Cardiac muscle cell (in vitro differentiated cells and primary cell): Measurements from ENCODE around the gene SAMD4B. TPM values are rescaled to one million over a fixed set of nuclear protein-coding genes. Genes with fewer than 3 reads are reported as not detected.
A peak's percentile ranks its signal among the peaks of the same experiment; 100 is the strongest.

Source experiments
- DNase-seq, 2 donors: peaks; one replicate each; pipeline versions ENCODE4 v3.0.0 to v3.0.0-alpha.2; 2010 to 2017; ENCODE audit warnings: low read depth in 1 of 2, low spot score in 1 of 2
- H3K27ac ChIP-seq: fragments of 200-600 bp; sonication (generic); 2 replicates; pipeline ENCODE4 v1.5.1; 2016
- H3K27me3 ChIP-seq: fragments of 200-600 bp; sonication (generic); 2 replicates; pipeline ENCODE4 v1.6.0; 2016; ENCODE audit warnings: control low read depth
- H3K36me3 ChIP-seq: fragments of 200-600 bp; sonication (generic); 2 replicates; pipeline ENCODE4 v1.5.1; 2016; ENCODE audit warnings: control low read depth
- H3K4me1 ChIP-seq: fragments of 200-600 bp; sonication (generic); 2 replicates; pipeline ENCODE4 v1.8.1; 2017; ENCODE audit warnings: low read depth, mild to moderate bottlenecking, mixed run types
- H3K4me3 ChIP-seq: fragments of 200-600 bp; sonication (generic); 2 replicates; pipeline ENCODE4 v1.5.1; 2016; ENCODE audit warnings: mild to moderate bottlenecking
- H3K9me3 ChIP-seq: fragments of 200-600 bp; sonication (generic); 2 replicates; pipeline ENCODE4 v1.5.1; 2017; ENCODE audit warnings: low read depth, mild to moderate bottlenecking, control low read depth
- CTCF ChIP-seq: IDR thresholded peaks from 2 replicates; pipeline ENCODE4 v1.5.1; 2012; ENCODE audit warnings: low read depth, mild to moderate bottlenecking, low read length
- polyA plus RNA-seq: library from polyadenylated mRNA; unstranded; fragments of >200 nt; fragmentation: Nextera tagmentation; extraction: Ambion mirVana; gene quantifications from 2 replicates; pipeline ENCODE4 v1.2.1, GENCODE V29; 2016
- total RNA-seq: library from RNA; depleted of rRNA; stranded (reverse); fragments of >200 nt; gene quantifications from 2 replicates; pipeline ENCODE4 v1.2.3, GENCODE V29; 2016

The SAMD4B gene
- total and polyA plus RNA-seq, 2 experiments from 2014 or later = 120 to 183 TPM

GRCh38 chr19:39412867-39413271 lies 70.6 kb downstream of the SAMD4B start:
- peak overlapping the region; percentile 95 for H3K27ac ChIP-seq
- H3K4me3 ChIP-seq = peak overlapping the region; percentile 54

DNA sequence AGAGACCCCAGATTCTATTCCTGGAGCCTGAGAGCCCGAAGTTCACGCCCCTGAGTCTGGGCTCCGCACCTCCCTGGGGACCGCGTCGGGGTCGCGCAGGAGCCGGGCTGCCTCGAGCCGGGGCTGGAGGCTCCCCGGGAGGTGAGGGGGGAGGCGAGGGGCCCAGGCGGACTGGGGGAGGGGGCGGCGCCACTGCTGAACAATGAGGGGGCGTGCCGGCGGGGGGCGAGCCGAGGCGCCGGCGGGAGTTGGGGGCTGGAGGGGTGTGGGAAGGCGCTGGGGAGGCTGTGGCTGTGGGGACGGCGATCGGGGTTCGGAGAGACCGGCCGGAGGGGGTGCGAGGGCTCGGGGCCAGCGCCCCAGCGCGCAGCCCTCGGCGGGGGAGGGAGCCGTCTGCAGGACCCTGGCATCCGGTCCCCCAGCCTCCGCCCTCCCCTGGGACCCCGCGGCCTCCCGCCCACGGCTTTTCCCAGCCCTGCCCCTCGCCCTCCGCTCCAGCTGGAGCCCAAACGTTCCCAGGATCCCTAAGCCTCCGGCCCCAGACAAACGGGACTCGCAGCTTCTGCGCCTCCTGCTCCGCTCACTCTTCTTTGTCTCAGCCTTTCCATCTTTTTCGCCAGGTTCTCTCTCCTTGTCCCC lies 71.2 kb downstream of the SAMD4B start:
- Histone ChIP-seq H3K36me3 (peaks cover 14% of the 10 kb centered on the region), H3K9me3 (no peaks in the 10 kb centered on the region), H3K27me3 (no peaks in the 10 kb centered on the region), H3K27ac (peak overlapping the region; percentile 95), H3K4me3 (peak overlapping the region; percentile 54), H3K4me1 (peaks cover 18% of the 10 kb centered on the region)
- TF ChIP-seq CTCF = no peak
- peak; percentile 80 to 83 for DNase-seq

More at GRCh38 chr19:39412867-39413271, 70.6 kb downstream of the SAMD4B start:
- no peak for DNase-seq
- H3K9me3 ChIP-seq = no peaks in the 10 kb centered on the region
- H3K4me1 ChIP-seq = peaks cover 18% of the 10 kb centered on the region
- peaks cover 8% of the 10 kb centered on the region for H3K36me3 ChIP-seq
- no peaks in the 10 kb centered on the region for H3K27me3 ChIP-seq
- no peak for TF ChIP-seq CTCF

DNA sequence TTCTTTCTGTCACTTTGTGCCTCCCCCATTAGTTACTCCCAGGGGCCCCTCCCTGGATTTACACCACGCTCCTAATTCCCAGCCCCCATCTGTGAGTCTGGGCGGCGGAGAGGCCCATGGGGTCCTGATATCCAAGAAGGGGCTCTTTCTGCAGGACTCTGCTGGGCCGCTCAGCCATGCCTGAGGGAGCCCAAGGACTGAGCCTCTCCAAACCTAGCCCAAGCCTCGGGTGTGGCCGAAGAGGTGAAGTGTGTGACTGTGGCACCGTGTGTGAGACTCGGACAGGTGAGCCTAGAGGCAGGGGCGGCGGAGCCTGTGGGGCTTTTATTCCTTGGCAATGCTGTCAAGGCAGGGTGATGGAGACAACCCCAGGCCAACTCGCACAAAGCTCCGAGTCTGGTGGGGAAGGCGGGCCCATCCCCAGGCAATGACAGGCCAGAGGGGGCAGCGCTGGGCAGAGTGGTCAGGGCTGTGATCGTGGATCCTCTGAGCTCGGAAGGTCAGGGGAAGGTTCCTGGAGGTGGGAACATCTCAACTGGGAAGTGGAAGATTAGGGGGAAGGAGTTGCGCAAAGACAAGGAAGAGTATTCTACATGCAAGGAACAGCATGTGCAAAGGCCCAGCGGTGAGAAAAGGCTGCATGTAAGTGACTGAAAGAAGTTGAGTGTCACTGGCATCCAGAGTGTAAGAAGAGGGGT lies 71.8 kb downstream of the SAMD4B start:
- peak in 1 of 2 donors; percentile 54 for DNase-seq
- no peaks in the 10 kb centered on the region for H3K27me3 ChIP-seq
- H3K27ac ChIP-seq = peak overlapping the region; percentile 95
- peaks cover 20% of the 10 kb centered on the region for H3K36me3 ChIP-seq
- no peaks in the 10 kb centered on the region for H3K9me3 ChIP-seq
- H3K4me3 ChIP-seq = peak overlapping the region; percentile 54
- H3K4me1 ChIP-seq = peaks cover 18% of the 10 kb centered on the region
- peak; percentile 30 for TF ChIP-seq CTCF

DNA sequence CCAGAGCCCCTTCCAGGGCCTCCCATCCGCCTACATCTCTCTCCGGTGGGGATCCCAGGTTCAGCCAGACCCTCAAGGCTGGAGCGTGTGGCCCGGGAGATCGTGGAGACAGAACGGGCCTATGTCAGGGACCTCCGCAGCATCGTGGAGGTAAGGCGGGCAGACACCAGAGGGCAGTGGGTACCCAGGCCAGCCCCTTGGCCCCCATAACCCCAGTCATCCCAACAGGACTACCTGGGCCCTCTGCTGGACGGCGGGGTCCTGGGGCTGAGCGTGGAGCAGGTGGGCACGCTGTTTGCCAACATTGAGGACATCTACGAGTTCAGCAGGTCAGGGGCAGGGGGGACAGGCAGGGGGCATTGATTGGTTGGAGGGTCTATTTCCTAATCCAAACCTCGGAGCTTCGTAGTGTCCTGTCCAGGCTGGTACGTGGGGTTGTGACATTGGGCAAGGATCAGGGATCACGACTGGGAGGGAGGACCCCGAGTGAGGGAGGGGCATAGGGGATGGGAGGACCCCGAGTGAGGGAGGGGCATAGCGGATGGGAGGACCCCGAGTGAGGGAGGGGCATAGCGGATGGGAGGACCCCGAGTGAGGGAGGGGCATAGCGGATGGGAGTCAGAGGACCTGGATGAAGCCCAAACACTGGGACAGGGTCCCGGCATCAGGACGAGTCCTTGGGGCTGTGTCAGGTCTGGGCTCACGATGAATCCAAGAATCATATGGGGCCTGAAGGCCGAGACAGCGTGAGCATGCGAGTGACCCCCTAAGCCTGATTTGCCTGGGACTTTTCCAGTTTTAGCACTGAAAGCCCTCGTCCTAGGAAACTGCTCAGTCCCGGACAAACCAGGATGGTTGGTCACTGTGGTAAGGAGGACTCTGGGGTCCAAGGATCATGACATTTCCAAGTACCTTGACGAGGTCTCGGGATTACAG lies 73.2 kb downstream of the SAMD4B start:
- Histone ChIP-seq H3K4me1 (peaks cover 17% of the 10 kb centered on the region), H3K36me3 (peaks cover 28% of the 10 kb centered on the region), H3K27ac (peak overlapping the region; percentile 95), H3K27me3 (no peaks in the 10 kb centered on the region), H3K9me3 (no peaks in the 10 kb centered on the region), H3K4me3 (no peak overlapping the region)
- no peak for DNase-seq
- TF ChIP-seq CTCF = peak; percentile 5
